ENCODE measurements around the gene TMEM97.

DNA sequence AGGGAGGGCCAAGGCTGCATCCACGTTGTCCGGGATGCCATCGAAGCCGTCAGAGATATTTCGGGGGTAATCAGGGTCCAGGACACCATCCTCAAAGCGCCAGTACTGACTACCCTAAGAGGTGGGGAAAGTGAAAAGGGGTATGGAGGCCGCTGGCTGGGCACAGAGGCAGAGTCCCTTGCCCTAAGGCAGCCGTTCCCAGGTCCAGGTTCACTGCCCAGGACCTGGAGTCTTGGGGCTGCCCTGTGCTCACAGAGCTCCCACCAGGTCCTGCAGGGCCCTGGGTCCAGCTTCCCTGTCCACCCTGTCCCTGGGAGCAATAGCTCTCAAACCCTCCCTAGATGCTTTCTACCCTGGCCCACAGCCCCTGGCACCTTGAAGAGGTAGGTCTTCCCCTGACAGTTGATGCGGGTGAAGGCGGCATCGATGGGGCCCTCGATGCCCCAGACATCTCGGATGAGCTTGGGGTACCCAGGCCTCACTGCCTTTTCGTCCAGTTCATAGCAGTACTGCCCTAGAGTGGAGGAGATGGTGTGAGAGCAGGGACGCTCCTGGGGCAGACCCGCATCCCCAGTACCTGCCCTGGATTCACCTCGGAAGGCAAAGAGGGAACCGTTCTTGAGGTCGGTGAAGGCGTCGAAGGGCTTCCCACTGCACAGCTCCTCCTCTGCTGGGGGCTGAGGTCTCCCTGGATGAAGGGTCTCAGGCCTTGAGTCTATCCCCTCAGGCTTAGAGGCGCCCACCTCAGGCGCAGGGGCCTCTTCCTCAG, 50.1 kb downstream of the TMEM97 start:
- TF ChIP-seq, protein P1, sequence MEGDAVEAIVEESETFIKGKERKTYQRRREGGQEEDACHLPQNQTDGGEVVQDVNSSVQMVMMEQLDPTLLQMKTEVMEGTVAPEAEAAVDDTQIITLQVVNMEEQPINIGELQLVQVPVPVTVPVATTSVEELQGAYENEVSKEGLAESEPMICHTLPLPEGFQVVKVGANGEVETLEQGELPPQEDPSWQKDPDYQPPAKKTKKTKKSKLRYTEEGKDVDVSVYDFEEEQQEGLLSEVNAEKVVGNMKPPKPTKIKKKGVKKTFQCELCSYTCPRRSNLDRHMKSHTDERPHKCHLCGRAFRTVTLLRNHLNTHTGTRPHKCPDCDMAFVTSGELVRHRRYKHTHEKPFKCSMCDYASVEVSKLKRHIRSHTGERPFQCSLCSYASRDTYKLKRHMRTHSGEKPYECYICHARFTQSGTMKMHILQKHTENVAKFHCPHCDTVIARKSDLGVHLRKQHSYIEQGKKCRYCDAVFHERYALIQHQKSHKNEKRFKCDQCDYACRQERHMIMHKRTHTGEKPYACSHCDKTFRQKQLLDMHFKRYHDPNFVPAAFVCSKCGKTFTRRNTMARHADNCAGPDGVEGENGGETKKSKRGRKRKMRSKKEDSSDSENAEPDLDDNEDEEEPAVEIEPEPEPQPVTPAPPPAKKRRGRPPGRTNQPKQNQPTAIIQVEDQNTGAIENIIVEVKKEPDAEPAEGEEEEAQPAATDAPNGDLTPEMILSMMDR (IDR thresholded peaks at IDR 0.05; ENCODE audit: insufficient read depth, low read length): no peak
- TF ChIP-seq, protein P2, sequence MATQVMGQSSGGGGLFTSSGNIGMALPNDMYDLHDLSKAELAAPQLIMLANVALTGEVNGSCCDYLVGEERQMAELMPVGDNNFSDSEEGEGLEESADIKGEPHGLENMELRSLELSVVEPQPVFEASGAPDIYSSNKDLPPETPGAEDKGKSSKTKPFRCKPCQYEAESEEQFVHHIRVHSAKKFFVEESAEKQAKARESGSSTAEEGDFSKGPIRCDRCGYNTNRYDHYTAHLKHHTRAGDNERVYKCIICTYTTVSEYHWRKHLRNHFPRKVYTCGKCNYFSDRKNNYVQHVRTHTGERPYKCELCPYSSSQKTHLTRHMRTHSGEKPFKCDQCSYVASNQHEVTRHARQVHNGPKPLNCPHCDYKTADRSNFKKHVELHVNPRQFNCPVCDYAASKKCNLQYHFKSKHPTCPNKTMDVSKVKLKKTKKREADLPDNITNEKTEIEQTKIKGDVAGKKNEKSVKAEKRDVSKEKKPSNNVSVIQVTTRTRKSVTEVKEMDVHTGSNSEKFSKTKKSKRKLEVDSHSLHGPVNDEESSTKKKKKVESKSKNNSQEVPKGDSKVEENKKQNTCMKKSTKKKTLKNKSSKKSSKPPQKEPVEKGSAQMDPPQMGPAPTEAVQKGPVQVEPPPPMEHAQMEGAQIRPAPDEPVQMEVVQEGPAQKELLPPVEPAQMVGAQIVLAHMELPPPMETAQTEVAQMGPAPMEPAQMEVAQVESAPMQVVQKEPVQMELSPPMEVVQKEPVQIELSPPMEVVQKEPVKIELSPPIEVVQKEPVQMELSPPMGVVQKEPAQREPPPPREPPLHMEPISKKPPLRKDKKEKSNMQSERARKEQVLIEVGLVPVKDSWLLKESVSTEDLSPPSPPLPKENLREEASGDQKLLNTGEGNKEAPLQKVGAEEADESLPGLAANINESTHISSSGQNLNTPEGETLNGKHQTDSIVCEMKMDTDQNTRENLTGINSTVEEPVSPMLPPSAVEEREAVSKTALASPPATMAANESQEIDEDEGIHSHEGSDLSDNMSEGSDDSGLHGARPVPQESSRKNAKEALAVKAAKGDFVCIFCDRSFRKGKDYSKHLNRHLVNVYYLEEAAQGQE (IDR thresholded peaks at IDR 0.05; ENCODE audit: insufficient replicate concordance, low read depth): no peak
- no peak for TF ChIP-seq POLR2AphosphoS5 (IDR thresholded peaks at IDR 0.05; ENCODE audit: low read depth)

Measured in HL-60 (cell line).